ENCODE measurements around the gene CFAP221. TPM values are rescaled to one million over a fixed set of nuclear protein-coding genes. Genes with fewer than 3 reads are reported as not detected.

CFAP221 gene
- total RNA-seq, 1 experiment from 2014 or later, result 0.20 TPM

GRCh38 chr2:119693567-119693966 is 149.3 kb downstream of the CFAP221 start:
- H2AFZ ChIP-seq (ENCODE audit: low read length), result no peak overlapping the region
- no peak overlapping the region for H2BK120ac ChIP-seq (ENCODE audit: low read depth, low read length, poor library complexity, severe bottlenecking)
- H3K18ac ChIP-seq (ENCODE audit: insufficient read length, low read depth, low read length), result no peak overlapping the region
- no peaks in the 10 kb centered on the region for H3K79me1 ChIP-seq (ENCODE audit: insufficient read depth, low read depth, low read length, poor library complexity, severe bottlenecking)
- peak overlapping the region; percentile 2 for H4K8ac ChIP-seq (replicated peaks; ENCODE audit: insufficient read length, low read depth, low read length)
- no peaks in the 10 kb centered on the region for H3K23me2 ChIP-seq (ENCODE audit: insufficient read length, low read depth, low read length, poor library complexity, severe bottlenecking)
- H3K56ac ChIP-seq (ENCODE audit: insufficient read length, low read depth, low read length), result no peak overlapping the region
- H4K5ac ChIP-seq (ENCODE audit: insufficient read length, low read depth, low read length), result peak overlapping the region; percentile 1
- Mint-ChIP-seq H3K9me3 (no peaks in the 10 kb centered on the region; a peak in 1 of 5 replicates), H3K4me1 (peaks cover 28 to 41% of the 10 kb centered on the region in 2 experiments), H3K36me3 (ENCODE audit: insufficient read depth in 1 of 3, low read depth in 3 of 3) (peaks cover 2 to 10% (median 5%) of the 10 kb centered on the region in 3 experiments; a peak in 6 of 7 replicates), H3K27me3 (ENCODE audit: low read depth) (no peaks in the 10 kb centered on the region; the same call in 1 of the 2 replicates), H3K27ac (peak overlapping the region; percentile 0 to 55 (median 1); a peak in 3 of 7 replicates), H3K4me3 (no peak overlapping the region; a peak in 1 of 5 replicates)
- H2BK15ac ChIP-seq (ENCODE audit: low read depth, low read length), result no peak overlapping the region
- no peak overlapping the region for H2BK20ac ChIP-seq (ENCODE audit: low read depth, low read length, poor library complexity, severe bottlenecking)
- H3K14ac ChIP-seq (ENCODE audit: insufficient read depth, low read length), result no peak overlapping the region
- H3K79me2 ChIP-seq (ENCODE audit: insufficient read depth, low read length), result no peaks in the 10 kb centered on the region
- H2BK5ac ChIP-seq (ENCODE audit: insufficient read length, low read length), result no peak overlapping the region
- H4K91ac ChIP-seq (ENCODE audit: insufficient read length, low read depth, low read length), result no peak overlapping the region
- no peak overlapping the region for H3K4me2 ChIP-seq (ENCODE audit: insufficient read depth, insufficient read length, low read length)
- no peak overlapping the region for H3K4ac ChIP-seq (ENCODE audit: low read depth, low read length)
- no peak overlapping the region for H3K23ac ChIP-seq (ENCODE audit: insufficient read length, low read depth, low read length)
- peaks cover 5% of the 10 kb centered on the region; the same call in 1 of the 2 replicates for H3K4me1 ChIP-seq (ENCODE audit: insufficient read depth, low read length)
- H2AK5ac ChIP-seq (ENCODE audit: insufficient read length, low read length), result no peak overlapping the region
- WGBS (ENCODE audit: extremely low coverage, insufficient read length, low lambda C conversion rate), result no CpG with 5 or more reads among the region's 3 CpGs
- H3K9me3 ChIP-seq (ENCODE audit: control insufficient read depth, low read depth, low read length), result no peaks in the 10 kb centered on the region
- no peak overlapping the region for H3K9ac ChIP-seq (ENCODE audit: extremely low read depth, insufficient read length, low read length)
- TF ChIP-seq, protein P1, sequence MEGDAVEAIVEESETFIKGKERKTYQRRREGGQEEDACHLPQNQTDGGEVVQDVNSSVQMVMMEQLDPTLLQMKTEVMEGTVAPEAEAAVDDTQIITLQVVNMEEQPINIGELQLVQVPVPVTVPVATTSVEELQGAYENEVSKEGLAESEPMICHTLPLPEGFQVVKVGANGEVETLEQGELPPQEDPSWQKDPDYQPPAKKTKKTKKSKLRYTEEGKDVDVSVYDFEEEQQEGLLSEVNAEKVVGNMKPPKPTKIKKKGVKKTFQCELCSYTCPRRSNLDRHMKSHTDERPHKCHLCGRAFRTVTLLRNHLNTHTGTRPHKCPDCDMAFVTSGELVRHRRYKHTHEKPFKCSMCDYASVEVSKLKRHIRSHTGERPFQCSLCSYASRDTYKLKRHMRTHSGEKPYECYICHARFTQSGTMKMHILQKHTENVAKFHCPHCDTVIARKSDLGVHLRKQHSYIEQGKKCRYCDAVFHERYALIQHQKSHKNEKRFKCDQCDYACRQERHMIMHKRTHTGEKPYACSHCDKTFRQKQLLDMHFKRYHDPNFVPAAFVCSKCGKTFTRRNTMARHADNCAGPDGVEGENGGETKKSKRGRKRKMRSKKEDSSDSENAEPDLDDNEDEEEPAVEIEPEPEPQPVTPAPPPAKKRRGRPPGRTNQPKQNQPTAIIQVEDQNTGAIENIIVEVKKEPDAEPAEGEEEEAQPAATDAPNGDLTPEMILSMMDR (conservative IDR thresholded peaks at IDR 0.05), result no peak
- H3T11ph ChIP-seq (ENCODE audit: low read length), result no peak overlapping the region
- no peak overlapping the region for H3K27ac ChIP-seq (ENCODE audit: insufficient read length, low read depth, low read length)
- no peak overlapping the region for H2BK12ac ChIP-seq (ENCODE audit: insufficient read length, low read depth, low read length)
- DNase-seq, result no peak
- H3K27me3 ChIP-seq (ENCODE audit: insufficient read depth, low read length), result no peaks in the 10 kb centered on the region
- H4K20me1 ChIP-seq (ENCODE audit: control insufficient read depth, insufficient read depth, insufficient read length), result no peaks in the 10 kb centered on the region

Measured in H9 (cell line).